HG03139 (cell line): Measurements from ENCODE around the gene MARCKS.
"Not testable (repeated sequence)": the region's sequence is repeated elsewhere in the genome, so short reads cannot be mapped to it uniquely, and the experiment has no call there.

Experiments used
- ATAC-seq: cut with Tn5 transposase; IDR thresholded peaks from one replicate; pipeline ENCODE4 v1.9.1; 2021; ENCODE audit not compliant: unreplicated experiment

The MARCKS gene

DNA sequence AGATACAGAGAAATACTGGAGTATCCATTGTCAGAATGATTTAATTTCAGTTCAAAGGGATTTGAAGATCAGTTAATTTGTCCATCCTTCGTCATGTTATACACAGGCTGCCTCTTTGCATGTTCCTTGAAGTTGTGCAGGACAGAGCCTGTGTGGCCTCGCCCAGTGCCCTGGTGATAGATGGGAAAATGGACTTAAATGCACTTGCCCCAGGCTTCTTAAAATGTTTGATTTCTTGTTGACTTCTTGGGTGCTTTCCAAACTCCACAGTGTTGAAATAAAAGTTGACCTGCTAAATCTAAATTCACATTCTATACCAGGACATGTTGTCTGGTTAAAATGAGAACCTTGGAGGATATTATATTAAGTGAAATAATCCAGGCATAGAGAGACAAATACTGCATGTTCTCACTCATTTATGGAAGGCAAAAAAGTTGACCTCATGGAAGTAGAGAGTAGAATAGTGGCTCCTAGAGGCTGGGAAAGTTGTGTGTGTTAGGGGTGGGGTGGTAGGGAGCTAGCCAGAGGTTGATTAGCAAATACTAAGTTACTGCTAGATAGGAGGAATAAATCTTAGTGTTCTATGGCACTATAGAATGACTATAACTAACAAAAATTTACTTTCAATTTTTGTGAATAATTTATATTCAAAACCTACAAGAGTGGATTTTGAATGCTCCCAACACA is 25.3 kb downstream of the MARCKS start:
- no peak for ATAC-seq

DNA sequence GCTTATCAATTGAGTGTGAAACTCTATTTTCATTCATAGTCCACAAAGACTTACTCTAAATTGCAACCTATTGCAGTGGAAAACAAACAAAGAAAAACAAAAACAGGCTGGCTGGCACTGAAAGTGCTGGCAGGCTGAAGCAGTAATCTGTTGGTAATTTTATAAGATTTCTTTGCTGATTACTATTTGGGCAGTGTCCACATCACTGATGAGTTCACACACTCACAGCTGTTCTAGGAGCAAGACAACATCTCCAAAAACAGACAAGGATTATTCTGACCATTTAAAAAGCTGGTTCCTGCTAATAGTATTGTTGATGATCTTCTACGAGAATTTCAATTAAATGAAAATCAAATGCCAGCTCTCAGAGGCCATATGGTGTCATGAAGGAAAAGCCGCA is 26.9 kb downstream of the MARCKS start:
- ATAC-seq, result no peak

DNA sequence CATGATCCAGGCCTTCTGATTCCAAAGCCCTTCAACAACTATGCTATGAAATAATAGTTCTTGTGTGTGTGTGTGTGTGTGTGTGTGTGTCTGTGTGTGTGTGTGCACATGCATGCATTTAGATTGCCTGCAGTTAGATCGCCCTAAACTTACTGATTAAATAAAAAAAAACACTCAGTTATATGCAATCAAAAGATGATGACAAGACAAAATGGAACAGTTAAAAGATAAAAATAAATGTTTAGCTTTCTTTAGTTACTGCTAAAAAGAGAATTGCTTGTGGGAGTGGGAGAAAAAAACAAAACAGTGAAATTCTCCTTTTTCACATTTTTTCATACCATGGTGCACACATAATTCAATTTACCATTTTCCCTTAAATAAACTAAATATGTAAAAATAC is 29.4 kb downstream of the MARCKS start:
- ATAC-seq, result no peak

DNA sequence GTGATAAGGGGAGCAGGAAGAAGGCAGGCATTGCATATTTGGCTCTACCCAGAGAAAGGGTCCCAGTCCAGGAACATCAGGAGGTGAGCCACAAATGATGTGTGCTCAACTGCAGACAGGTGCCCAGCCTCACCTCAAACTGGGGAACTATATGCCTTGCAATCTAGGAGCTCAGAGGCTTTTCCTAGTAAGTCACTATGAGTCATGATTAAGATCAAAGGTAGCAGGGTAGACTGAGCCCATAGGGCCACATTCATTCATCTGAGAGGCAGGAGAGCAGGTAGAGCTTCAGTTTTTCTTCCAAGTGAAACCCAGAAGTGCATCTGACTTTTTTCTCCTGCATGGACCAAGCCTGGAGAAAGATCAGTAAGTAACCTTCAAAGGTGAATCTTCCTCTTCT is 31.3 kb downstream of the MARCKS start:
- no peak for ATAC-seq

DNA sequence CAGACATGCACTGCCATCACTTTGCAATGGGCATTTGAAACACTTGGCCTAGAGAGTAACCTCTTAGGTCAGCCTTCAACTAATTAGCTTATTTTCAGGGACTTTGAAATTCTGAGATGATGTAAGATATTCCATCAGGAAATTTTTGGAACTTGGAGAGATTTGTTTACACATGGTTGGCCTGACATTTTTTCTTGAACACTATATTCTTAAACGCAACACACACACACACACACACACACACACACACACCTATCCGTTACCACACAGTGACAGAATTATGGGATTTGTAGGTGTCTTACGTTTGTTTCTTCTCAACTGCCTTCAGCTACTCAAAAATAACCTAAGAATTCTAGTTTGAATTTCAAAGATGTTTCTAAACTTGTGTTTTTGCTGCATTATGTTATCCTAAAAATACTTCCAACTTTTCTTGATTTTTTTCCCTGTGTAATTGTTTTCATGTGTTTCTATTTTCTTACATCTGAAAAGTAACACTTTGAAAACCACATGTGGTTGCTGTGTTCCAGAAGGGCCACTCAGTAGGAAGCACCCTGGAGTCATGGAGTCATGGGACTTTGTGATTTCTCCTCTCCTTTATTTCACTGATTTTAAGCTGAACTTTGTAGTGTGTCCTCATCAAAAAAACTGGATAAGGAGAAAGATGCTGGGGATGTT is 31.9 kb downstream of the MARCKS start:
- ATAC-seq, result no peak

DNA sequence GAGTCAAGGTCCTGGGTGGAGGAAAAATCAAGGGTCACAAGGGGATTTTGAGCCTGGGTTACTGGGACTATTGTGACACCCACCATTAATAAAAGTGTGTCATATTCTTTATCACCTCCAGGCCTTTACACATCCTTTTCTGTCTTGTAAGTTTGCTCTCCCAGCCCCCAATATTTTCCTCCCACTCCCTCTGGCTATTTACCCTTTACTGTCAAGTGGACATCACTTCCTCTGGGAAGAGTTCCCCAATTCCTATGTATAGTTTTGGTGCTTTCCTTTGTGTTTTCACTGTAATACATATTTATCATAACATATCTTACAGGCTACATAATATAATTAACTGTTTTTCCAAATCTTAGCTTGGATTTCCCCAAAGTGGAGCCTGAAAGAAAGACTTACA is 36.3 kb downstream of the MARCKS start:
- ATAC-seq, result no peak

DNA sequence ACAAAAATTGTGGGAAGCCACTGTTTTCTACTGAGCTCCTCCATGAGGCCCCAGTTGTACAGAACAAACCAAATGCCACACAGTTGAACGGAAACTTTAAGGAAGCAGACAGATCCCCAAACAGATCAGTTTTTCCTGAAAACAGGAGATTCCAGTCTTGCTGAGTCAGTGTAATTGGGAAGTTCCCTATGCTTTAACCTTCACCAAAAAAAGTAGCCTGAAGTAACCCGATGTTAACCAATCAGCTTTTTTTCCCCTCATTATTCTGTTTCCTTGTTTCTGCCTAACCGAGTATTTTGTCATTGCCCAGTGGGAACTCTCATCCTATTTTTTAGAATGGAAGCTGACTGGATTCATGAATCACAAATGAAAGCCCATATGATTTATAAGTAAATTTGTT is 36.7 kb downstream of the MARCKS start:
- no peak for ATAC-seq

DNA sequence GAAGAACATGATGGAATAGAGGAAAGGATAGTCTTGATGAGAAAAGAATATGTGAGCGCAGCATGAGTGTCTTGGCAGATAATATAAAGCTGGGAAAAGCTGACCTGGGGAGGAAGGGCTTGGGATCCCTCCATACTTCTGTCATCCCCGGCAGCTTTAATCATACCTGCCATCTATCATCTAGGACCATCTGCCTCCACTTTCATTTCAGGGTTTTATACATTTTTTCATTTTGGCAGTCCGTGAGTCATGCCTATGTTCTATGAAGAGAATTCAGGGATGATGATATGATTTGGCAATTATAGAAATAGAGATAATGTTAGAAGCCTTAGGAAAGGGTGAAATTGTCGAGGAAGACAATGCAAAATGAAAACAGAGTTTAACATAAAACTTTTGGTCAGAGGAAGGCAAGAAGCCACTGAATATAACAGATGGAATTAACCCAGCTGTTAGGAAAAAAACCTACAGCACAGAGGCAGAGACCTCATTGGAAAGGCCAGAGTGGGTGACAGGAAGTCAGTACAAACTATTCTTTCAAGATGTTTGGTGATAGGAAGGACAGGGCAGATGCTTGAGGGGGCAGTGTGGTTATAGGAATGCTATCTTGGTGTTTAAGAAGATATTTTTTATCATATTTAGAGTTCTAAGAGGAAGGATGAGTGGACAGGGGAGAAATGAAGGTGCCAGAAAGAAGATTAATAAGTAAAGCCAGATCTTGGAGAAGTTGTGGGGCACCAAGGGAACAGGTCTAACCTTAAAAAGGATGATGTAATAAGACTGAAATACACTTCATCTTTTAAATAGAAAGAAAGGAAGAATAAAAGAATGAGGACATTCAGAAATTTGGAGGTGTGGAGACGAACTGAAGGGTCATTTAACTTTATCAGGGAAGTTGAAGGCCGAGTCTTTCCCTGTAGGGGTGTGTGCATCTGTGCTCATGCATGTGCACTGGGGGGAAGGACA is 37.8 kb downstream of the MARCKS start:
- ATAC-seq, result no peak

DNA sequence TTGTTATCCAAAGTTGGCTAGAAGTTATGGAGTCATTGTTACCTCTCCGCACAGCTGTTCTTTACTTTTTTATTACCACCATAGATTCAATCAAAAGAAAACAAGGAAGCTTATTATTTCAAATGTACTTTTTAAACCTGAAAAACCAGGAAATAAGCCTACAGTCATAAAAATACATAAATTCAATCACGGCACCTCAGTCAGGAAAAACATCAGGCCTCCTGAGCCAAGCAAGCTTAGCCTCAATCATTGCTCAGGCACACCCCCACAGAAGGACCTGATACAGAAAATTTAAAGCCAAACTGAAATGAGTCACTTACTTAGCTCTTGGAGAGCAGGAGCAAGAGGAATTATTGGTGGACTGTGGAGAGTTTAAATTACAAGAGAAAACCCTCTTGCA is 44.3 kb downstream of the MARCKS start:
- ATAC-seq, result no peak

DNA sequence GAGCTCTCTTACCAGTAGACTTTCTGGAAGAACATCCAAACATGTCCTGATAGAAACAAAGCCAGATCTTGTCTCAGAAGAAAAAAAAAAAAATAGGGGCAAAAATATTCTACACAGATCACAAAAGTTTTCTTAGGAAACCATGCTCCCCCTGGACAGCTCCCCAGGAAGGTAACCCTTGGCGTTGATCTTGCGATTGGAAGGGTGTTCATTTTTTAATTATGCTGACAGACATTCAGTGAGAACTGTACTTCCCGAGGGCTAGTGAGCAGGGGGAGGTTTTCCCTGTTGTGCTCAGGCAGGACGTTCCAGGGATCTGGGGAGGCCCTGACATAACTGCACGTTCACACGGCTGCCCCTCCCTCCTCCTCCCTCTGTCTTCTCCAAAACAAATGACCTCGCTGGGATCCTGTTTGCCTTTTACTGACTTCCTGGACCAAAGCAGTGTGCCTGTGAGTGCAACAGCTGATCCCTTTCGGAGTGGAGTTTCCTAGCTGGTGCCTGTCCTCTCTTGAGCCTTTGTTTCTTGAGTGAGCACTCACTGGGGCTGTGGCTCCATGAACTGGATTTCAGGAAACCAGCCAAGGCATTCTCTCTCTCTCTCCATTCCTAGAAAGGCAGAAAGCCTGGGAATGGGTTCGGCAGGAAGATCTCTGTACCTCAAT is 46.7 kb downstream of the MARCKS start:
- ATAC-seq, result no peak

DNA sequence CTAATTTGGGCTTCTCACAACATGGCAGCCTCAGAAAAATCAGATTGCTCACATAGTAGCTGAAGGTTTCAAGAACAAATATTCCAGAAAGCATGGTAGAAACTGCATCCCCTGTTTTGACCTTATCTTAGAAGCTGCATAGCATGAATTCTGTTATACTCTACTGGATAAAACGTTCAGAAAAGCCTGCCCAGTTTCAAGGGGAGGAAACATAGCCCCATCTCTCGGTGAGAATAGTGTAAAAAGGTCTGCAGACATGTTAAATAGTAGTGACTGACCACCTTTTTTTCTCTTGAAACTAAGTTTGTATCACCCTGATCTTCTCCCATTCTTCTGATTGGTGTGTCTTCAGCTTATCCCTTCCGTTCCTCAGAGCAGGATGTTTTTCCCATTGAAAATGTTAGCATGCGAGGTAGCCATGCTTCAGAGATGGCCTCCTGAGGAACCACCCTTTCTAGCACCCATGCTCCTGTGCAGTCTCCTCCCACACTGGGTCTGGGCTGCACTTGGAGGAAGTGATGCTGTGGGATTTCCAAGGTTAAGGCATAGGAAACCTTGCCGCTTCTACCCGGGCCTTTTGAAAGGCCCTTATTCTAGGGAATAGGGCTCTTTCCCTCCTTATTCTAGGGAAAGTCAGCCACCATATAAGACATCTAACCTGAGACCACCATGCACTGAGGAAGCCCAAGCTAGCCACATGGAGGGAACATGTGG is 50.1 kb downstream of the MARCKS start:
- no peak for ATAC-seq

DNA sequence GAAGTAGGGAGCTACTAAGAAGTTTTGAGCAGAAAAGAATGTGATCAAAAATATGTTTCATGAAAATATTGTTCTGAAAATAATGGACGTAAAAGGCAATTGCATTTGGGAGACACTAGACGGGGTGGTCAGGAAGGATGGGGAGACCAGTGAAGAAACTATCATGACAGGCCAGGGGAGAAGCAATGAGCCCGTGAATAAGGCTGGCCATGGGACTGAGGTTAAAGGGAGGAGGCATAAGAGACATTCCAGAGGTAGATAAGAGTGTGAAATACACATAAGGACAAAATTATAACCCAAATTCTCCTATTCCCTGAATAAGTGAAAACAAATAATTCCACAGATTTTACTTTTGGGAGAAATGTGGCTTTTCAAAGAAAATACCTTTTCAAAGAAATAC is 51.7 kb downstream of the MARCKS start:
- no peak for ATAC-seq

DNA sequence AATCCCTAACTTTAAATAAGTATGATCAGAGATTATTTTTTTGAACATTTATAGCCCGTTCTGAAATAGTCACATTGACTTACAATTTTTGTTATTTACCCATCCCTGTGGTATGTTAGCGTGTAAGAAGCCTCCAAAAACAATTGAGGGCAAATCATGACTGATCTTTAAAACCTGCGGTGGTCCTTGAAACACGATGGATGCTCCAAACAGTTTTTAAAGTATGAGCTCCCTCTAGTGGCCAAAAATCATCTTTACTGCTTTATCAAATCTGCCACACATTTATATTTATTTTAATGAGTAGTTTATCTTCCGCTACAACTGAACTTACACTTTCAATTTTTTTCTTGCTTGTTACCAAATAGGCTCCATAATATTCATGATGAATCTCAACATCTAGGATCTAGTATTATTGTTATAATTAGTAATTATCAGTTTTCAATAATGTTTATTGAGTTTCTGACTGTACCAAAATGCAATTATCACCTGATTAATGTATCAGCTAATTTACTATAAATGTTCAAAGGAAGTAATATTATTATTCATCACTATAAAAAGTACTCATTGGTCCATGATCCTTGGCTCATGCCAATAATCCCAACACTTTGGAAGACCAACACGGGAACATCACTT is 52.2 kb downstream of the MARCKS start:
- ATAC-seq, result no peak

DNA sequence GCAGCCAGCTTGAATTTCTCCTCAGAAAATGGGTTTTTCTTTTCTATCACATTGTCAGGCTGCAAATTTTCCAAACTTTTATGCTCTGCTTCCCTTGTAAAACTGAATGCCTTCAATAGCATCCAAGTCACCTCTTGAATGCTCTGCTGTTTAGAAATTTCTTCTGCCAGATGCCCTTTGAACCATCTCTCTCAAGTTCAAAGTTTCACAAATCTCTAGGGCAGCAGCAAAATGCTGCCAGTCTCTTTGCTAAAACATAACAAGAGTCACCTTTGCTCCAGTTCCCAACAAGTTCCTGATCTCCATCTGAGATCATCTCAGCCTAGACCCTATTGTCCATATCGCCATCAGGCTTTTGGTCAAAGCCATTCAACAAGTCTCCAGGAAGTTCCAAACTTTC is 53.1 kb downstream of the MARCKS start:
- ATAC-seq, result not testable (repeated sequence)
